ENCODE data around the gene TTC4.

Gene TTC4

DNA sequence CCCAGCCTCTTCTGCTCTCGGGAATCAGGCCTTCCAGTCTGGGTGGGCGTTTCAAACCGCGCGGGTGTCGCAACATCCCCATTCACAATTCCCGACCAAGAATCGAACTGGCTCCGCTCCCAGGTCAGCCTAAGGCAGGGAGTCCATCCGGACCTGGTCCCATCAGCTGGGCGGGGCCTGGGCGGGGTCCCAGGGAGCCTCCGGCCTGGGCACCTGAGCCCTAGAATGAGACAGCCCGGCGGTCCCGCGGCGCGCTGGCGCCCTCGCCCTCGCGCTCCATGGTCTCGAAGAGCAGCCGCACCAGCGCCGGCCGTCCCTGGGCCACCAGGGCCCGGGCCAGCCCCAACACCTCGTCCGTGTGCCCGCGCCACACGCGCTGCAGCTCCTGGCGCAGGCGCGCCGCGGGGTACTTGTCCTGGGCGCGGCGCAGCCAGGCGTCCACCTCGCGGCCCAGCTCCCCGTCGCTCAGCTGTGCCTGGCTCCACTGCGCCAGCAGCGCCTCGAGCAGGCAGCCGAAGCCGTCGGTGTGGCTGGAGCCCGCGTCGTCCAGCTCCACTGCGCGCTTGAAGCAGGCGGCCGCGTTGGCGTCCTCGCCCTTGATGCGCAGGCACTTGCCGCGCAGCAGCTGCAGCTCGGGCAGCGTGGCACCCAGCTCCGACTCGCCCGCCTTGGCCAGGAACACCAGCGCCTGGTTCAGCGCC lies 65.5 kb downstream of the TTC4 start:
- DNase-seq: no peak

- no peak for DNase-seq
Measured at GRCh38 chr1:54782156-54782555, 66.5 kb downstream of the TTC4 start.

DNA sequence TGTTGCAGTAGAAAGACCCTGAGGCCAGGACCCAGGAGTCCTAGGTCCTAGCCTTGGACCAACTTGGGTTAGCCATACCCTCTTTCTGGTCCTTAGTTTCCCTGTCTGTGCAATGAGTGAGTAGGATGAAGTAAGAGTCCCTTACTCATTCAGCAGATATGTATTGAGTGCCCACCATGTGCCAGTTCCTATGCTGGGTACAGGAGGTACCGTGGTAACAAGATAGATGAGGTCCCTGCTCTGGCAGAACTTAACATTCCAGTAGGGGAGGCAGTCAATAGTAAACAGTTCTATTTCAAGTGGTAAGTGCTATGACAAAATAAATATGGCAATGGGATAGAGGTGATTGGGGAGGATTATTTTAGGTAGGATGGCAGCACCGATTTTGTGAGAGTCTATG lies 66.9 kb downstream of the TTC4 start:
- no peak for DNase-seq

GRCh38 chr1:54784066-54784465 lies 68.4 kb downstream of the TTC4 start:
- DNase-seq: no peak

- no peak for DNase-seq
Measured at GRCh38 chr1:54786778-54787177, 71.1 kb downstream of the TTC4 start.

DNA sequence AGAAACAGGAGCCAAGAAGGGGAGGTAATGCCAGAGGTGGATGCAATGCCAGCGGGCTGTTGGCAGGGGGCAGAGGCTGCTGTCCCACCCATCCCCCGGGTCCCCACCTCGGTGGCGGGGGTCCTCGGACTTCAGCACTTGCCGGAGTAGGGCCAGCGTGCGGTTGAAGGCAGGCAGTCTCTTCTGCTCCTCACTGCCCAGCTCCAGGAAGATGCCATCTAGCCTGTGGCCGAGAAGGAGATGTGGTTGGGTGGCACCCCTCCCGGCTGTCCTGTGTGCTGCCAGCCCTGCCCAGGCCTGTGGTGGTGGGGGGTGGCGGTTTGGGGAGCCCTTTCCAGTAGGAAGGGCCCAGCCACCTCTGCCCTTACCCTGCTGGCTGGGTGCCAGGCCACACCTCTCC lies 71.9 kb downstream of the TTC4 start:
- DNase-seq: no peak

DNA sequence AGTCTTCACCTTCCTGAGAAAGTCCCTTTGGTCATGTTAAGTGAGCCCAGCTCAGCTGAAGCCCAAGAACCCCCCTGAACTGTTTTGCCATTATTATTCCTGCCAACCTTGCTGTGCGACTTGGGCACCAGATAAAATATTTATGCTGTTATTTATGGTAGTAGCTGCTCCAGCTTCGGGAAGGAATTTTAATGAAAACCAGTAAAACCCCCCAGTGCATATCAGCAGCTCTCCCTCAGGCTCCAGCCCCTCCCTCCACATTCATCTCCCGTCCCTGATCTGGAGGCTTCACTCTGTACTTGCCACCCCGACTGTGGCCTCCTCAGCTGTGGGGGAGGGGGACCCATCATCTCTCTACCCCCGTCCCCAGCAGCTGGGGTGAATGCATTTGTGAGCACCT lies 72.8 kb downstream of the TTC4 start:
- no peak for DNase-seq

GRCh38 chr1:54791880-54792522 lies 76.3 kb downstream of the TTC4 start:
- no peak for DNase-seq
